VCaP (cell line): Measurements from ENCODE around the gene PAM16.

ENCODE experiments used
- H3K27ac ChIP-seq: fragments of 450-650 bp; 2 replicates; pipeline ENCODE4 v1.5.1; 2017
- TF ChIP-seq, protein P1 (sequence below): fragments of 450-650 bp; conservative IDR thresholded peaks from 2 replicates; pipeline ENCODE4 v1.5.1; 2017; ENCODE audit warnings: mild to moderate bottlenecking, moderate library complexity

The PAM16 gene

DNA sequence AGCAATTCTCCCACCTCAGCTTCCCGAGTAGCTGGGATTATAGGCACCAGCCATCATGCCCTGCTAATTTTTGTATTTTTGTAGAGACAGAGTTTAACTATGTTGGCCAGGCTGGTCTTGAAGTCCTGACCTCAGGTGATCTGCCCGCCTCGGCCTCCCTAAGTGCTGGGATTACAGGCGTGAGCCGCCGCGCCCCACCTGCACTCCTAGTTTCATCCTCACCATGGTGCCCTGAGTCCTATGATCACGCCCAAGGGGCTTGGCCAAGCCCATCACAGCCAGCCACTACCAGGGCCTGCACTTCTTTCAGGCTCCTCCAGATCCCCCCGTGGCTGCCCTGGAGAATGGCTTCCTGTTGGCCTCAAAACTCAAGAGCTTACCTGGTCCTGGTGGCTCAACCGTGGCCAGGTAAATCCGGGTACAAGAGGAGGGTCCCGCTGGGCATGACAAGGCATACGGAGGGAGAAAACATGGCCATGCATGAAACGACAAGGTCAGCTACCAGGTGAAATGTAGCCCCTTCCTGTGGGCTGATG lies 57.9 kb downstream of the PAM16 start:
- TF ChIP-seq, protein P1, sequence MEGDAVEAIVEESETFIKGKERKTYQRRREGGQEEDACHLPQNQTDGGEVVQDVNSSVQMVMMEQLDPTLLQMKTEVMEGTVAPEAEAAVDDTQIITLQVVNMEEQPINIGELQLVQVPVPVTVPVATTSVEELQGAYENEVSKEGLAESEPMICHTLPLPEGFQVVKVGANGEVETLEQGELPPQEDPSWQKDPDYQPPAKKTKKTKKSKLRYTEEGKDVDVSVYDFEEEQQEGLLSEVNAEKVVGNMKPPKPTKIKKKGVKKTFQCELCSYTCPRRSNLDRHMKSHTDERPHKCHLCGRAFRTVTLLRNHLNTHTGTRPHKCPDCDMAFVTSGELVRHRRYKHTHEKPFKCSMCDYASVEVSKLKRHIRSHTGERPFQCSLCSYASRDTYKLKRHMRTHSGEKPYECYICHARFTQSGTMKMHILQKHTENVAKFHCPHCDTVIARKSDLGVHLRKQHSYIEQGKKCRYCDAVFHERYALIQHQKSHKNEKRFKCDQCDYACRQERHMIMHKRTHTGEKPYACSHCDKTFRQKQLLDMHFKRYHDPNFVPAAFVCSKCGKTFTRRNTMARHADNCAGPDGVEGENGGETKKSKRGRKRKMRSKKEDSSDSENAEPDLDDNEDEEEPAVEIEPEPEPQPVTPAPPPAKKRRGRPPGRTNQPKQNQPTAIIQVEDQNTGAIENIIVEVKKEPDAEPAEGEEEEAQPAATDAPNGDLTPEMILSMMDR = no peak
- no peak overlapping the region for H3K27ac ChIP-seq

DNA sequence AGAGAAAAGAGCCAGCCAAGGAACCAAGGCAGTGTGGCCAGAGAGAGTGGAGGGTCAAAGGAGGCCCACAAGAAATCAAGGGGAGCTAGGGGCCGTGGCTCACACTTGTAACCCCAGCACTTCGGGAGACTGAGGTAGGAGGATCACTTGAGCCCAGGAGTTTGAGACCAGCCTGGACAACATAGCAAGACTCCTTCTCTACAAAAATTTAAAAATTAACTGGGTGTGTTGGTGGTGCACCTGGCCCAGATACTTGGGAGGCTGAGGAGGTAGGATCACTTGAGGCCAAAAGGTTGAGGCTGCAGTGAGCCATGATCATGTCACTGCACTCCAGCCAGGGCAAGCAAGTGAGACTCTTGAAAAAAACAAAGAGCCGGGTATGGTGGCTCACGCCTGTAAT lies 59.4 kb downstream of the PAM16 start:
- H3K27ac ChIP-seq = no peak overlapping the region
- TF ChIP-seq, protein P1 = no peak
